Endodermal cell (in vitro differentiated cells): ENCODE data around the gene KIF7. TPM values are rescaled to one million over a fixed set of nuclear protein-coding genes. Genes with fewer than 3 reads are reported as not detected.

Experiments used
- DNase-seq: peaks from one replicate; pipeline ENCODE4 v3.0.0-alpha.2; 2017
- H3K27ac ChIP-seq: 2 replicates; pipeline ENCODE4 v1.5.1; 2013; ENCODE audit warnings: mild to moderate bottlenecking, low read depth, low read length, moderate library complexity
- H3K27me3 ChIP-seq: 2 replicates; pipeline ENCODE4 v1.6.1; 2013; ENCODE audit warnings: mild to moderate bottlenecking, low read length, moderate library complexity; ENCODE audit not compliant: insufficient read depth, control insufficient read depth, poor library complexity, severe bottlenecking
- H3K36me3 ChIP-seq: 2 replicates; pipeline ENCODE4 v1.7.0; 2013; ENCODE audit warnings: mild to moderate bottlenecking, low read length, moderate library complexity; ENCODE audit not compliant: control insufficient read depth, insufficient read depth
- H3K4me1 ChIP-seq: one replicate; pipeline ENCODE4 v1.7.0; 2013; ENCODE audit warnings: low read length; ENCODE audit not compliant: control insufficient read depth, insufficient read depth
- H3K4me3 ChIP-seq: 2 replicates; pipeline ENCODE4 v1.5.1; 2013; ENCODE audit warnings: mild to moderate bottlenecking, low read length, moderate library complexity
- H3K9ac ChIP-seq: 2 replicates; pipeline ENCODE4 v1.6.1; 2013; ENCODE audit warnings: mild to moderate bottlenecking, low read length, moderate library complexity; ENCODE audit not compliant: poor library complexity, severe bottlenecking; ENCODE audit errors: extremely low read depth
- H3K9me3 ChIP-seq: 2 replicates; pipeline ENCODE4 v1.6.1; 2013; ENCODE audit warnings: mild to moderate bottlenecking, low read length, moderate library complexity; ENCODE audit not compliant: control insufficient read depth
- H3K27ac Mint-ChIP-seq: 2 replicates; pipeline ENCODE4 v1.8.0; 2020; ENCODE audit warnings: mixed read lengths
- H3K27me3 Mint-ChIP-seq: 2 replicates; pipeline ENCODE4 v1.8.0; 2021; ENCODE audit warnings: mild to moderate bottlenecking, mixed read lengths; ENCODE audit not compliant: insufficient read depth
- H3K36me3 Mint-ChIP-seq: 2 replicates; pipeline ENCODE4 v1.8.0; 2020; ENCODE audit warnings: low read depth, mixed read lengths
- H3K4me1 Mint-ChIP-seq: 2 replicates; pipeline ENCODE4 v1.8.0; 2020; ENCODE audit warnings: mixed read lengths
- H3K4me3 Mint-ChIP-seq: 2 replicates; pipeline ENCODE4 v1.8.0; 2020; ENCODE audit warnings: mild to moderate bottlenecking, moderate library complexity, mixed read lengths
- H3K9me3 Mint-ChIP-seq: 2 replicates; pipeline ENCODE4 v1.8.0; 2020; ENCODE audit warnings: mild to moderate bottlenecking, mixed read lengths
- WGBS, 2 experiments: methylation state at CpG; one replicate each; pipeline versions ENCODE4 v1.1.5 to v1.1.7; 2013; ENCODE audit warnings: missing lambda C conversion rate in 2 of 2, mixed read lengths in 1 of 2; ENCODE audit not compliant: insufficient coverage in 1 of 2, insufficient read length in 1 of 2; 5-methylcytosine and 5-hydroxymethylcytosine counted together
- total RNA-seq, 2 donors: library from RNA; stranded (reverse); fragmentation: NEBNext Ultra II Directional in 1 of 2; extraction: Animal tissue kit (Norgen Biotek cat#: 25700) in 1 of 2; gene quantifications; 2 replicates in 1 of 2; 3 replicates in 1 of 2; pipeline ENCODE4 v1.2.1, GENCODE V29; 2021
- TF ChIP-seq, protein P1 (sequence below): fragments of 200-600 bp; sonication (generic); conservative IDR thresholded peaks from 2 replicates; pipeline ENCODE4 v1.5.0; 2021; ENCODE audit warnings: antibody characterized with exemption, mild to moderate bottlenecking

The KIF7 gene
- total RNA-seq, 2 donors from 2014 or later: 22.9 to 24.4 TPM

DNA sequence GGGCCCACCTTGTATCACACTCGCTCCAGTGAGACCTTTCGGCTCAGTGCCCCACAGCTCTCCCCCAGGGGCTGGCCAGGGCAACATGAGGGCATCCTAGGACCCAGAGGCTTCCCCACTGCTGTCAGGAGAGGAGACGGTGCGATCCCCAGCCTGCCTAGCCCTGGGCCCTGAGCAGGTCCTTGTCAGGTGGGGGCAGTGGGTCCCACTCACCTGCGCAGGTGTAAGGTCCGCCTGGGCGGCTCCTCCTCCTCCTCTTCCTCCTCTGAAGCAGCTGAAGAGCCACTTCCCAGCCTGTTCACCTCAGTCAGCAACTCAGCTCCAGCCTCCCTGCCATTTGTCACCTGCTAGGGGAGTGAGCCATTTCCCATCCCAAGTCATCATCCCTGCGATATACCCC lies 9.6 kb downstream of the KIF7 start:
- TF ChIP-seq, protein P1, sequence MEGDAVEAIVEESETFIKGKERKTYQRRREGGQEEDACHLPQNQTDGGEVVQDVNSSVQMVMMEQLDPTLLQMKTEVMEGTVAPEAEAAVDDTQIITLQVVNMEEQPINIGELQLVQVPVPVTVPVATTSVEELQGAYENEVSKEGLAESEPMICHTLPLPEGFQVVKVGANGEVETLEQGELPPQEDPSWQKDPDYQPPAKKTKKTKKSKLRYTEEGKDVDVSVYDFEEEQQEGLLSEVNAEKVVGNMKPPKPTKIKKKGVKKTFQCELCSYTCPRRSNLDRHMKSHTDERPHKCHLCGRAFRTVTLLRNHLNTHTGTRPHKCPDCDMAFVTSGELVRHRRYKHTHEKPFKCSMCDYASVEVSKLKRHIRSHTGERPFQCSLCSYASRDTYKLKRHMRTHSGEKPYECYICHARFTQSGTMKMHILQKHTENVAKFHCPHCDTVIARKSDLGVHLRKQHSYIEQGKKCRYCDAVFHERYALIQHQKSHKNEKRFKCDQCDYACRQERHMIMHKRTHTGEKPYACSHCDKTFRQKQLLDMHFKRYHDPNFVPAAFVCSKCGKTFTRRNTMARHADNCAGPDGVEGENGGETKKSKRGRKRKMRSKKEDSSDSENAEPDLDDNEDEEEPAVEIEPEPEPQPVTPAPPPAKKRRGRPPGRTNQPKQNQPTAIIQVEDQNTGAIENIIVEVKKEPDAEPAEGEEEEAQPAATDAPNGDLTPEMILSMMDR: no peak
- Histone ChIP-seq H3K36me3 (peaks cover 42% of the 10 kb centered on the region), H3K27ac (no peak overlapping the region), H3K4me3 (no peak overlapping the region), H3K9me3 (no peaks in the 10 kb centered on the region), H3K27me3 (no peaks in the 10 kb centered on the region), H3K9ac (no peak overlapping the region), H3K4me1 (no peaks in the 10 kb centered on the region)
- H3K9me3 Mint-ChIP-seq: no peaks in the 10 kb centered on the region
- H3K4me1 Mint-ChIP-seq: no peaks in the 10 kb centered on the region
- H3K4me3 Mint-ChIP-seq: no peak overlapping the region
- peaks cover 61% of the 10 kb centered on the region for H3K36me3 Mint-ChIP-seq
- no peak overlapping the region for H3K27ac Mint-ChIP-seq
- peaks cover 1% of the 10 kb centered on the region for H3K27me3 Mint-ChIP-seq
- 91 to 94% methylated on average over 6 to 8 of the region's 8 CpGs for WGBS, 2 experiments
- no peak for DNase-seq

DNA sequence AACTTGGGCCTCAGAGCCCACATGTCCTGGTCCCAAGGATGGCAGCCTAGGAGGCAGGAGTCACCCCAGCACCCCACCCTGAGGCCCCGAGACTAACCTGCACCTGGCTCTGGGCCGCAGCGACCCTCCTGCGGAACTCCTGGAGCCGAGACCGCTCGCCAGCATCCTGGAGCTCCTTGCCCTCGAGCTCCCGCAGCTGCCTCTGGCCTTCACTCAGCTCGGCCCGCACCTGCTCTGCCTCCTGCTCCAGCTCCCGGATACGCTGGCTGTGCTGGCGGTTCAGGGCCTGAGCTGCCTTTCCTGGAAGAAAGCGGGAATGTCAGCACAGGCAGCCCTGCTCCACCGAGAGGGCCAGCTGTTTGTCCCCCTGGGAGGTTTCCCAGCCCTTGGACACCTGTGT lies 13.2 kb downstream of the KIF7 start:
- no peak overlapping the region for H3K27ac Mint-ChIP-seq
- TF ChIP-seq, protein P1: no peak
- Histone ChIP-seq H3K27me3 (no peaks in the 10 kb centered on the region), H3K36me3 (peaks cover 42% of the 10 kb centered on the region), H3K4me3 (no peak overlapping the region), H3K9ac (no peak overlapping the region), H3K27ac (no peak overlapping the region), H3K9me3 (no peaks in the 10 kb centered on the region), H3K4me1 (no peaks in the 10 kb centered on the region)
- H3K9me3 Mint-ChIP-seq: peaks cover 6% of the 10 kb centered on the region
- 96 to 100% methylated on average over 12 to 16 of the region's 16 CpGs for WGBS, 2 experiments
- H3K4me3 Mint-ChIP-seq: no peak overlapping the region
- no peak for DNase-seq
- H3K36me3 Mint-ChIP-seq: peaks cover 55% of the 10 kb centered on the region
- H3K4me1 Mint-ChIP-seq: no peaks in the 10 kb centered on the region
- no peaks in the 10 kb centered on the region for H3K27me3 Mint-ChIP-seq

GRCh38 chr15:89641053-89641452 lies 14.2 kb downstream of the KIF7 start:
- Histone ChIP-seq H3K9ac (no peak overlapping the region), H3K27ac (no peak overlapping the region), H3K9me3 (no peaks in the 10 kb centered on the region), H3K4me3 (no peak overlapping the region), H3K36me3 (peaks cover 35% of the 10 kb centered on the region), H3K27me3 (no peaks in the 10 kb centered on the region), H3K4me1 (no peaks in the 10 kb centered on the region)
- peaks cover 46% of the 10 kb centered on the region for H3K36me3 Mint-ChIP-seq
- H3K9me3 Mint-ChIP-seq: peaks cover 6% of the 10 kb centered on the region
- no peaks in the 10 kb centered on the region for H3K4me1 Mint-ChIP-seq
- TF ChIP-seq, protein P1: no peak
- H3K4me3 Mint-ChIP-seq: no peak overlapping the region
- H3K27me3 Mint-ChIP-seq: no peaks in the 10 kb centered on the region
- no peak overlapping the region for H3K27ac Mint-ChIP-seq
- no peak for DNase-seq
- whole genome bisulfite sequencing, 2 experiments: 94 to 98% methylated on average over 5 of the region's 5 CpGs
